HG02571 (cell line): ENCODE measurements around the gene MMP20.

ENCODE experiments used
- ATAC-seq: cut with Tn5 transposase; IDR thresholded peaks from one replicate; pipeline ENCODE4 v1.9.1; 2021; ENCODE audit warnings: mild to moderate bottlenecking, moderate library complexity; ENCODE audit not compliant: unreplicated experiment

Gene MMP20

DNA sequence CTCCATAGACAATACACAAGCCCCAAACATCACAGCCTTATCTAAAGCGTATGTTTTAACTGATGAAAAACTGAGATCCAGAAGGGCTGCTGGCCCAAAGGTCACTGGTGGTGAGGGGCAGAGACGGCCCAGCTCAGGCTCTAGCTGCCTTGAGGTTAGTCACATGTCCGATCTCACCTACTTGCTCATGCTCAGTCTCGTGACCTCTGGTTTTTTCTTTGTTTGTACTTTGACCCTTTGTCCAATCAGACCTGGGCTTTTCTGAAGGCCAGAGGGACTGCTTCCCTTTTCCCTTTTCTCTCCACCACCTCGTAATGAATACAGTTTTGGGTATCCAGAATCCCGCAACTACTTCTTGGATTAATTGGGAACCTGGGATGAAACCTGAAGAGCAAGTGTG is 28.6 kb downstream of the MMP20 start:
- no peak for ATAC-seq

- ATAC-seq = no peak
Measured at GRCh38 chr11:102592634-102593581, 32.2 kb downstream of the MMP20 start.

- ATAC-seq = no peak
Measured at GRCh38 chr11:102592131-102592530, 33.0 kb downstream of the MMP20 start.

- no peak for ATAC-seq
Measured at GRCh38 chr11:102591160-102591718, 33.9 kb downstream of the MMP20 start.

DNA sequence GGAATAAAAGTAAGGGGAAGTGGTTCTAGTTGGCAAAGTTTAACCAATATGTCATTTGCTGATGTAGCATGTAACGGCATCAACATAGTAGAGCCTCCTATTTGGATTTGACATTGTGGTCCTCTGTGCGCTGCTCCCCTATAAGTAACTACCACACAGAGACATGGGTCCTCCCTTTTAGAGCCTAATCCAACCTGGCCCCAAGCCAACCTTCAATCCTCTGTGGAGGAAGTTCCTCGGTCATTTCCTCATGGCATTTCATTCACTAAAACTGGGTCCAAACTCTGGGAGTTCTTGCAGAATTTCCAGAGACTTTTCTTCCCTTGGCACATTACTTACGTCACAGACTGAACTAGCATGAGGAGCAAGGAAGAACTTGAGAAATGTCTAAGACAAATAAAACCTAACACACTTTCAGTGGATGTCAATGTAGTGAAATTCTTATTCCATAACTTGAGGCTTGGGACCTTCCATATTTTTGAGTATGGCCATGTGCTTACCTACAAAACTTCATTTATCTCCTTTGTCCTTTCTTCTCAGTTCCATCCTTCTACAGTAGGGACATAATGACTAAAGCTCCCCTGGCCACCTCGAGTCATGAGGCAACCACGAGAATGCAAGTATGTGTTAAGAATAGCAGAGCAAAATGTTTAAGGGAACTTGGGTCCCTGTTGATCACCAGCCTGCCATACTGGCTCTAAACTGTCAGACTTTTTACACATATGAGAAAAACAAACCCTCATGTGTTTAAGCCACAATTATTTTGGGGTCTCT is 34.7 kb downstream of the MMP20 start:
- no peak for ATAC-seq

- peak; percentile 60 for ATAC-seq
Measured at GRCh38 chr11:102589047-102589459, 36.1 kb downstream of the MMP20 start.

DNA sequence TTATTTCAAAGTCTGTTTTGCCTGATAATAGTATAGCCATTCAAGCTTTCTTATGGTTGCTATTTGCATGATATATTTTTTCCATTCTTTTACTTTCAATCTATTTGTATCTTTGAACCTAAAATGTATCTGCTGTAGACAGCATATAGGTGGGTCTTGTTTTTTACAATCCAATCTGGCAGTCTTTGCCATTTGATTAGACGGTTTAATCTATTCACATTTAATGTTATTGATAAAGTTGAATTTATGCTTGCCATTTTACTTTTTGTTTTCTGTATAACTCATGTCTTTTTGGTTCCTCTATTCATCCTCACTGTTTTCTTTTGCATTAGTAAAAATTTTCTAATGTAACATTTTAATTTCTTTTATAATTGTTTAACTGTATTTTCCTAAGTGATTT is 37.4 kb downstream of the MMP20 start:
- ATAC-seq = no peak

DNA sequence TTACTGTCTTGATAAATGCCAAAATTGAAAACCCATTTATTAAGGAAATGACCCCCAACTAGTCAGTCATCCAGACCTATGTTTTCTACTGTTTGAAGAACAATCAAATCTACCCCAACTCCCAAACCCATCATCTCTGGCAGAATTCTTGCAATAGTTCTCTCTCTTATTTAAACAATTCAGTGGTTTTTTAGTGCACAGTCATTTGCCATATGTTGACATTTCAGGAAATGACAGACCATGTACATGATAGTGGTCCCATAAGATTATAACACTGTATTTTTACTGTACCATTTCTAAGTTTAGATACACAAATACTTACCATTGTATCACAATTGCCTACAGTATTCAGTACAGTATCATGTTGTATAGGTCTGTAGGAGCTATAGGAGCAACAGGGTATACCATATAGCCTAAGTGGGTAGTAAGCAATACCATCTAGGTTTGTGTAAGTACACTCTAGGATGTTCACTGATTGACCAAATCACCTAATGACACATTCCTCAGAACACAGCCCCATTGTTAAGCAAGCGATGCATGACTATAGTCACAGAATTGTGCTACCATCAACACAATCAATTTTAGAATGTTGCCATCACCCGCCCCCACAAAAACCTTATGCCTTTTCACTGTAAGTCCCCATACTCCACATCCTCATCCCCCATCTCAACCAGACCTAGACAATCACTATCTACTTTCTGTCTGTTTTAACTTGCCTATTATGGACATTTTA is 41.8 kb downstream of the MMP20 start:
- no peak for ATAC-seq

- no peak for ATAC-seq
Measured at GRCh38 chr11:102582140-102582539, 43.0 kb downstream of the MMP20 start.

GRCh38 chr11:102581066-102581465 is 44.1 kb downstream of the MMP20 start:
- no peak for ATAC-seq

GRCh38 chr11:102580185-102580951 is 44.8 kb downstream of the MMP20 start:
- ATAC-seq = peak; percentile 37

DNA sequence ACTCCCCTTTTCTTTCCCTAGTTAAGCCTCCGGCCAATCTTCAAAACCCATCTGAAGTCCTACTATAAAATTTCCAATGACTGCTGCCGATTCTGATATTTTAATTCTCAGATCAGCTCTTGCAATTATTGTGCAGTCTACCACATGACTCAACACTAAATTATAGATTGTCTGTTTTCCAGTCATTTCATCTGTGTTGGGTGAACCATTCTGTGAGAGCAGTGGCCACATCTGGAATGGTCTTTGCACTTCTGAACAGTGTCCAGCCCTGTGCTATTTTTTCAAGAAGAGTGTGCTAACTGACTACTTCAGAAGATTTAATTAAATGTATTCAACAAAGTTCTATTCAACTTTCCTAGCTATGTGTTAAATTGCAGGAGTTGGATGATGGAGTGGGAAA is 47.4 kb downstream of the MMP20 start:
- ATAC-seq = no peak

- no peak for ATAC-seq
Measured at GRCh38 chr11:102577182-102577581, 48.0 kb downstream of the MMP20 start.

GRCh38 chr11:102576350-102576749 is 48.8 kb downstream of the MMP20 start:
- no peak for ATAC-seq

GRCh38 chr11:102575012-102575411 is 50.1 kb downstream of the MMP20 start:
- no peak for ATAC-seq

- no peak for ATAC-seq
Measured at GRCh38 chr11:102573851-102574250, 51.3 kb downstream of the MMP20 start.

- ATAC-seq = no peak
Measured at GRCh38 chr11:102572554-102573220, 52.4 kb downstream of the MMP20 start.

DNA sequence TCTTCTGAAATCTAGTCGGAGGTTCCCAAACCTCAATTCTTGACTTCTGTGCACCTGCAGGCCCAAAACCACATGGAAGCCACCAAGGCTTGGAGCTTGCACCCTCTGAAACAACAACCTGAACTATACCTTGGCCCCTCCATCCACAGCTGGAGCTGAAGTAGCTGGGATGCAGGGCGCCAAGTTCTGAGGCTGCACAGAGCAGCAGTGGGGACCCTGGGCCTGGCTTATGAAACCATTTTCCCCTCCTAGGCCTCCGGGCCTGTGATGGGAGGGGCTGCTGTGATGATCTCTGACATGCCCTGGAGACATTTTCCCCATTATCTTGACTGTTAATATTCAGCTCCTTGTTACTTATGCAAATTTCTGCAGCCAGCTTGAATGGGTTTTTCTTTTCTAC is 56.3 kb downstream of the MMP20 start:
- ATAC-seq = no peak

GRCh38 chr11:102566112-102566511 is 59.0 kb downstream of the MMP20 start:
- ATAC-seq = no peak

- peak; percentile 55 for ATAC-seq
Measured at GRCh38 chr11:102564110-102564509, 61.0 kb downstream of the MMP20 start.
